HepG2 (cell line): Measurements from ENCODE around the gene GAS5. TPM values are rescaled to one million over a fixed set of nuclear protein-coding genes. Genes with fewer than 3 reads are reported as not detected.
A peak's percentile ranks its signal among the peaks of the same experiment; 100 is the strongest.

Experiments used
- BHLHE40 ChIP-seq: IDR thresholded peaks from 2 replicates; pipeline ENCODE4 v1.6.1; 2011; ENCODE audit warnings: low read length, improper control_type of control experiment
- ESRRA ChIP-seq: sonication (generic); formaldehyde crosslinking; IDR thresholded peaks from 2 replicates; pipeline ENCODE4 v1.5.1; 2020; ENCODE audit warnings: mild to moderate bottlenecking, low read depth, missing genetic modification reagents
- PRMT3 ChIP-seq: sonication (generic); formaldehyde crosslinking; IDR thresholded peaks from 2 replicates; pipeline ENCODE4 v1.8.1; 2022; ENCODE audit warnings: low read depth, mild to moderate bottlenecking, moderate library complexity, missing genetic modification reagents, borderline replicate concordance
- REL ChIP-seq: sonication (generic); formaldehyde crosslinking; conservative IDR thresholded peaks from 2 replicates; pipeline ENCODE4 v1.8.0; 2022; ENCODE audit warnings: mild to moderate bottlenecking, missing genetic modification reagents, moderate library complexity
- SMARCC2 ChIP-seq: fragments of 450-650 bp; IDR thresholded peaks from 2 replicates; pipeline ENCODE4 v1.6.1; 2017; ENCODE audit warnings: antibody characterized with exemption, mild to moderate bottlenecking
- SNAI1 ChIP-seq: sonication (generic); formaldehyde crosslinking; IDR thresholded peaks from 2 replicates; pipeline ENCODE4 v1.5.0; 2020; ENCODE audit warnings: mild to moderate bottlenecking, missing genetic modification reagents, borderline replicate concordance
- TBL1XR1 ChIP-seq: fragments of 150-350 bp; IDR thresholded peaks from 2 replicates; pipeline ENCODE4 v1.6.1; 2014; ENCODE audit warnings: borderline replicate concordance, low read length; ENCODE audit not compliant: partially characterized antibody
- TFE3 ChIP-seq: IDR thresholded peaks from 2 replicates; pipeline ENCODE4 v1.6.1; 2016
- ZFYVE20 ChIP-seq: sonication (generic); formaldehyde crosslinking; IDR thresholded peaks from 2 replicates; pipeline ENCODE4 v1.8.0; 2023; ENCODE audit warnings: low read depth, mild to moderate bottlenecking, moderate library complexity, missing genetic modification reagents, borderline replicate concordance
- ZMAT3 ChIP-seq: sonication (generic); formaldehyde crosslinking; conservative IDR thresholded peaks from 2 replicates; pipeline ENCODE4 v1.7.0; 2021; ENCODE audit warnings: missing genetic modification reagents
- ZNF12 ChIP-seq: sonication (generic); formaldehyde crosslinking; IDR thresholded peaks from 2 replicates; pipeline ENCODE4 v1.5.0; 2020; ENCODE audit warnings: missing genetic modification reagents
- ZNF260 ChIP-seq: sonication (generic); formaldehyde crosslinking; IDR thresholded peaks from 2 replicates; pipeline ENCODE4 v1.4.0; 2020; ENCODE audit warnings: missing genetic modification reagents, low read depth, mild to moderate bottlenecking, borderline replicate concordance
- ZNF407 ChIP-seq: sonication (generic); formaldehyde crosslinking; IDR thresholded peaks from one replicate; pipeline ENCODE4 v1.5.1; 2020; ENCODE audit warnings: mild to moderate bottlenecking, missing genetic modification reagents; ENCODE audit errors: not compliant biosample characterization
- ZNF546 ChIP-seq: sonication (generic); formaldehyde crosslinking; conservative IDR thresholded peaks from 2 replicates; pipeline ENCODE4 v1.8.1; 2023; ENCODE audit warnings: mild to moderate bottlenecking, missing genetic modification reagents
- ZNF615 ChIP-seq: sonication (generic); formaldehyde crosslinking; IDR thresholded peaks from 2 replicates; pipeline ENCODE4 v1.5.0; 2020; ENCODE audit warnings: mild to moderate bottlenecking, missing genetic modification reagents, borderline replicate concordance
- ZNF7 ChIP-seq: IDR thresholded peaks from 2 replicates; pipeline ENCODE4 v1.6.1; 2016; ENCODE audit warnings: missing biosample characterization, missing genetic modification reagents
- polyA plus RNA-seq, 8 experiments: library from polyadenylated mRNA; depleted of rRNA in 3 of 8; stranded (reverse) in 7 of 8; unstranded in 1 of 8; fragments of >200 nt; fragmentation: Illumina TruSeq in 4 of 8; extraction: Trizol in 4 of 8; gene quantifications; 2 replicates each; pipeline versions ENCODE4 v1.2.1 to v1.2.3, GENCODE V29; 2011 to 2016; ENCODE audit warnings: low read depth in 4 of 8, missing spikeins in 1 of 8, mixed read lengths in 1 of 8; ENCODE audit not compliant: insufficient read depth in 1 of 8
- total RNA-seq, 5 experiments: library from RNA; depleted of rRNA; stranded (reverse); fragments of >200 nt; fragmentation: Illumina TruSeq; extraction: Trizol; gene quantifications; 2 replicates each; pipeline ENCODE4 v1.2.3, GENCODE V29; 2016; ENCODE audit warnings: low read depth in 1 of 5
- TF ChIP-seq, protein P1 (sequence below): sonication (generic); formaldehyde crosslinking; IDR thresholded peaks from 2 replicates; pipeline ENCODE4 v1.8.1; 2022; ENCODE audit warnings: low read depth, mild to moderate bottlenecking, missing genetic modification reagents

Gene GAS5
- total and polyA plus RNA-seq, 2 of the 13 experiments (the other 11 are each of a cell fraction or from before 2014, with no cell fraction given): 352 to 738 TPM

DNA sequence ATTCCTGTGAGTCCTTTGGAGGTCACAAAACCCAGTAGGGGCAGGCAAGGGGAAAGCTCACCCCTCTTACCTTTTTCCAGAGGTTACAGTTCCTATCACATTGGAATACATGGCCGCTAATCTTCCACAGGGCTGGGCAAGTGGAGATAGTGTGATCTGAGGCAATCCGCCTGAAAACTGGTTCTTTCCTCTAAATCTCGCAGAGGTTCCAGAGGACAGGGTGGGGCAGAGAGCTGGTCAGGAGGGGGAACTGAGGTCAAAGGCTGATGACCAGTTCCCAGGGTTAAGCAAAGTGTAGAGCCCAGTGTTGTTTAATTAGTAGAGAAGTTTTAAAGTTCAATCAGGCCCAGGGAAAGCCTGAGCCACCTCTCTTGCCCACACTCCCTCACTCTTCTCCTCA is 49.4 kb upstream of the GAS5 start, which contains the start of gene SERPINC1 (continued):
- TF ChIP-seq ZFYVE20 (CRISPR knock-in tag) (no peak), ZNF615 (no peak), SNAI1 (CRISPR knock-in tag) (no peak), TFE3 (CRISPR knock-in tag) (no peak), ZNF546 (CRISPR knock-in tag) (no peak), SMARCC2 (no peak), ZNF407 (CRISPR knock-in tag) (no peak), TBL1XR1 (no peak), PRMT3 (CRISPR knock-in tag) (no peak), ZNF260 (CRISPR knock-in tag) (no peak), BHLHE40 (no peak), ZNF7 (no peak), ZMAT3 (peak; percentile 66; the same call in 1 of the 2 replicates), REL (CRISPR knock-in tag) (no peak), ZNF12 (CRISPR knock-in tag) (no peak), ESRRA (CRISPR knock-in tag) (peak; percentile 56)
- TF ChIP-seq, protein P1, sequence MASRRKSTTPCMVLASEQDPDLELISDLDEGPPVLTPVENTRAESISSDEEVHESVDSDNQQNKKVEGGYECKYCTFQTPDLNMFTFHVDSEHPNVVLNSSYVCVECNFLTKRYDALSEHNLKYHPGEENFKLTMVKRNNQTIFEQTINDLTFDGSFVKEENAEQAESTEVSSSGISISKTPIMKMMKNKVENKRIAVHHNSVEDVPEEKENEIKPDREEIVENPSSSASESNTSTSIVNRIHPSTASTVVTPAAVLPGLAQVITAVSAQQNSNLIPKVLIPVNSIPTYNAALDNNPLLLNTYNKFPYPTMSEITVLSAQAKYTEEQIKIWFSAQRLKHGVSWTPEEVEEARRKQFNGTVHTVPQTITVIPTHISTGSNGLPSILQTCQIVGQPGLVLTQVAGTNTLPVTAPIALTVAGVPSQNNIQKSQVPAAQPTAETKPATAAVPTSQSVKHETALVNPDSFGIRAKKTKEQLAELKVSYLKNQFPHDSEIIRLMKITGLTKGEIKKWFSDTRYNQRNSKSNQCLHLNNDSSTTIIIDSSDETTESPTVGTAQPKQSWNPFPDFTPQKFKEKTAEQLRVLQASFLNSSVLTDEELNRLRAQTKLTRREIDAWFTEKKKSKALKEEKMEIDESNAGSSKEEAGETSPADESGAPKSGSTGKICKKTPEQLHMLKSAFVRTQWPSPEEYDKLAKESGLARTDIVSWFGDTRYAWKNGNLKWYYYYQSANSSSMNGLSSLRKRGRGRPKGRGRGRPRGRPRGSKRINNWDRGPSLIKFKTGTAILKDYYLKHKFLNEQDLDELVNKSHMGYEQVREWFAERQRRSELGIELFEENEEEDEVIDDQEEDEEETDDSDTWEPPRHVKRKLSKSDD (CRISPR knock-in tag): no peak
